Uterus (tissue), 4 donors: ENCODE measurements around the gene IRGQ. TPM values are rescaled to one million over a fixed set of nuclear protein-coding genes. Genes with fewer than 3 reads are reported as not detected.

ENCODE experiments used
- DNase-seq, 2 donors: peaks; one replicate each; pipeline ENCODE4 v3.0.0-alpha.2; 2019 to 2020
- H3K27ac ChIP-seq, 2 donors: fragments of 200-600 bp; sonication (generic); 1 replicate in 1 of 2; 2 replicates in 1 of 2; pipeline ENCODE4 v1.5.1; 2016 to 2018
- H3K27me3 ChIP-seq, 2 donors: fragments of 200-600 bp; sonication (generic); one replicate each; pipeline ENCODE4 v1.5.1; 2018 to 2019; ENCODE audit warnings: control low read depth in 1 of 2
- H3K36me3 ChIP-seq, 2 donors: fragments of 200-600 bp; sonication (generic); one replicate each; pipeline ENCODE4 v1.5.1; 2019; ENCODE audit warnings: control low read depth in 1 of 2
- H3K4me1 ChIP-seq, 2 donors: fragments of 200-600 bp; sonication (generic); one replicate each; pipeline ENCODE4 v1.5.1; 2018 to 2019; ENCODE audit warnings: control low read depth in 1 of 2
- H3K4me3 ChIP-seq, 2 donors: fragments of 200-600 bp; sonication (generic); 1 replicate in 1 of 2; 2 replicates in 1 of 2; pipeline ENCODE4 v1.5.1; 2018 to 2019; ENCODE audit warnings: mild to moderate bottlenecking in 1 of 2
- H3K9me3 ChIP-seq, 2 donors: fragments of 200-600 bp; sonication (generic); one replicate each; pipeline ENCODE4 v1.5.1; 2019; ENCODE audit warnings: control low read depth in 1 of 2
- POLR2A ChIP-seq, 2 donors: fragments of 450-650 bp; IDR thresholded peaks; one replicate each; pipeline ENCODE4 v1.6.1; 2016; ENCODE audit warnings: antibody characterized with exemption in 2 of 2, mild to moderate bottlenecking in 1 of 2, moderate library complexity in 1 of 2
- intact Hi-C: fragments of 100-400 bp; cut with DNase I; formaldehyde crosslinking; loops from one replicate; pipeline ENCODE4 v1.15.1; 2023; ENCODE audit warnings: low total_unique reads
- total RNA-seq, 4 donors: library from RNA; depleted of rRNA in 3 of 4; stranded (reverse); fragments of >200 nt in 3 of 4; gene quantifications; one replicate each; pipeline versions ENCODE4 v1.1.0 to v1.2.4, GENCODE V29; 2014 to 2023
- TF ChIP-seq, protein P1 (sequence below), 4 experiments: fragments of 200-600 bp in 2 of 4; fragments of 450-650 bp in 2 of 4; sonication (generic) in 2 of 4; IDR thresholded peaks; one replicate each; pipeline ENCODE4 v1.5.1; 2016 to 2019; ENCODE audit warnings: antibody characterized with exemption in 4 of 4, mild to moderate bottlenecking in 2 of 4, moderate library complexity in 1 of 4
- donor health status: DM: yes; HTN: yes; CAD: no.

IRGQ gene
- total RNA-seq, 4 donors from 2014 or later: 4.1 to 31.0 (median 17.2) TPM

DNA sequence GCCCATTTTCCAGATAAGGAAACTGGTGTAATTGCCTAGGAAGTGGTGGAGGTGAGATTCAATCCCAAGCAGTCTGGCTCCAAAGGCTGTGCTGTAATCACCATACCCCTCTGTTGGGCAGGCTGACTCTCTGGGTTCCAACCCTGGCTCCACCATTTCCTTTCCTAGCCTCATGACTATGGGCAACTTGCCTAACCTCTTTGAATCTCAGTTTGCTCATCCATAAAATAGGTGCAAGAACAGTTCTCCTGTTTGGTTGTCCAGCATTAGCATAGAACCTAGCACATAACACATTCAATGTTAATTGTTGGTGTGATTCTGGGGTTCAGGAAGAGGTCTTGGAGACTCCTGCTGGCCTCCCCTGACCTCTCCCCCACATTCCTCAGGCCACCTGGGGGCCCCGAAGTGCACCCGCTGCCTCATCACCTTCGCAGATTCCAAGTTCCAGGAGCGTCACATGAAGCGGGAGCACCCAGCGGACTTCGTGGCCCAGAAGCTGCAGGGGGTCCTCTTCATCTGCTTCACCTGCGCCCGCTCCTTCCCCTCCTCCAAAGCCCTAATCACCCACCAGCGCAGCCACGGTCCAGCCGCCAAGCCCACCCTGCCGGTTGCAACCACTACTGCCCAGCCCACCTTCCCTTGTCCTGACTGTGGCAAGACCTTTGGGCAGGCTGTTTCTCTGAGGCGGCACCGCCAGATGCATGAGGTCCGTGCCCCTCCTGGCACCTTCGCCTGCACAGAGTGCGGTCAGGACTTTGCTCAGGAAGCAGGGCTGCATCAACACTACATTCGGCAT lies 2.7 kb upstream of the IRGQ start:
- Histone ChIP-seq H3K9me3 (no peaks in the 10 kb centered on the region), H3K4me1 (peaks cover 5 to 20% of the 10 kb centered on the region in 2 donors), H3K27me3 (no peaks in the 10 kb centered on the region), H3K36me3 (no peaks in the 10 kb centered on the region), H3K4me3 (no peak overlapping the region), H3K27ac (no peak overlapping the region)
- intact Hi-C loops: no loop called here
- no peak for DNase-seq
- TF ChIP-seq, protein P1, sequence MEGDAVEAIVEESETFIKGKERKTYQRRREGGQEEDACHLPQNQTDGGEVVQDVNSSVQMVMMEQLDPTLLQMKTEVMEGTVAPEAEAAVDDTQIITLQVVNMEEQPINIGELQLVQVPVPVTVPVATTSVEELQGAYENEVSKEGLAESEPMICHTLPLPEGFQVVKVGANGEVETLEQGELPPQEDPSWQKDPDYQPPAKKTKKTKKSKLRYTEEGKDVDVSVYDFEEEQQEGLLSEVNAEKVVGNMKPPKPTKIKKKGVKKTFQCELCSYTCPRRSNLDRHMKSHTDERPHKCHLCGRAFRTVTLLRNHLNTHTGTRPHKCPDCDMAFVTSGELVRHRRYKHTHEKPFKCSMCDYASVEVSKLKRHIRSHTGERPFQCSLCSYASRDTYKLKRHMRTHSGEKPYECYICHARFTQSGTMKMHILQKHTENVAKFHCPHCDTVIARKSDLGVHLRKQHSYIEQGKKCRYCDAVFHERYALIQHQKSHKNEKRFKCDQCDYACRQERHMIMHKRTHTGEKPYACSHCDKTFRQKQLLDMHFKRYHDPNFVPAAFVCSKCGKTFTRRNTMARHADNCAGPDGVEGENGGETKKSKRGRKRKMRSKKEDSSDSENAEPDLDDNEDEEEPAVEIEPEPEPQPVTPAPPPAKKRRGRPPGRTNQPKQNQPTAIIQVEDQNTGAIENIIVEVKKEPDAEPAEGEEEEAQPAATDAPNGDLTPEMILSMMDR (IDR thresholded peaks at IDR 0.05): no peak
- no peak for TF ChIP-seq POLR2A (IDR thresholded peaks at IDR 0.05)

GRCh38 chr19:43597876-43598275 lies 1.9 kb upstream of the IRGQ start:
- no peak for TF ChIP-seq POLR2A (IDR thresholded peaks at IDR 0.05)
- TF ChIP-seq, protein P1 (IDR thresholded peaks at IDR 0.05): no peak
- H3K36me3 ChIP-seq: no peaks in the 10 kb centered on the region
- no peak overlapping the region for H3K27ac ChIP-seq

DNA sequence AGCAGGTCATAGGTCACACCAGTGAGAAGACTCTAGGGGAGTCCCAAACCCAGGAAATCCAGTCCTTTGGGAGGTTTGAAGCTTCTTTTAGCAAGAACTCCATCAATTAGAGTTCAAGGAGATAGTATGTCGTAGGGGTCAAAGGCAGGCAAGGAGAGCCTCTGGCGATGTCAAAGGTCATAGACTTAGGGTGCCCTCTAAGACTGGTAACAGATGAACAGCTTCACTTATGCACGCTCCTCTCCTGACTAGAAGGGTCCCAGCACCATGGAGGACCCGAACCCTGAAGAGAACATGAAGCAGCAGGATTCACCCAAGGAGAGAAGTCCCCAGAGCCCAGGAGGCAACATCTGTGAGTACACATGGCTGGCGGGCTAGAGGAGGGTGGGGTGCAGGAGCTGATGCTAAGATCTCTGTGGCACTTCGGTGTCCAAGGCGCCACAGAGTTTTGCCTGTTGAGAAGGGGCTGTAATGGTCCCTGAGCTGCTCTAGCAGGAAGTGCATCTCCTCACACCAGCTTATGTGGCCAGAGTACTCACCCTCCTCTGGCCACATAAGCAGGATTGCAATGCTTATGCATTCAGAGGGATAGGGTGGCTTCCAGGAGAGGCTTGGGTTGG lies 1.0 kb upstream of the IRGQ start:
- no peak for DNase-seq
- Histone ChIP-seq H3K9me3 (no peaks in the 10 kb centered on the region), H3K27ac (peak overlapping the region; percentile 96 to 97), H3K4me1 (peaks cover 5 to 20% of the 10 kb centered on the region in 2 donors), H3K4me3 (peak overlapping the region; percentile 55 to 59), H3K27me3 (no peaks in the 10 kb centered on the region), H3K36me3 (no peaks in the 10 kb centered on the region)
- intact Hi-C loops: no loop called here
- no peak for TF ChIP-seq POLR2A (IDR thresholded peaks at IDR 0.05)
- TF ChIP-seq, protein P1 (IDR thresholded peaks at IDR 0.05): no peak

More at GRCh38 chr19:43597876-43598275, 1.9 kb upstream of the IRGQ start:
- Histone ChIP-seq H3K4me1 (peaks cover 5 to 20% of the 10 kb centered on the region in 2 donors), H3K9me3 (no peaks in the 10 kb centered on the region), H3K4me3 (no peak overlapping the region), H3K27me3 (no peaks in the 10 kb centered on the region)
- intact Hi-C loops: no loop called here
- DNase-seq: no peak

DNA sequence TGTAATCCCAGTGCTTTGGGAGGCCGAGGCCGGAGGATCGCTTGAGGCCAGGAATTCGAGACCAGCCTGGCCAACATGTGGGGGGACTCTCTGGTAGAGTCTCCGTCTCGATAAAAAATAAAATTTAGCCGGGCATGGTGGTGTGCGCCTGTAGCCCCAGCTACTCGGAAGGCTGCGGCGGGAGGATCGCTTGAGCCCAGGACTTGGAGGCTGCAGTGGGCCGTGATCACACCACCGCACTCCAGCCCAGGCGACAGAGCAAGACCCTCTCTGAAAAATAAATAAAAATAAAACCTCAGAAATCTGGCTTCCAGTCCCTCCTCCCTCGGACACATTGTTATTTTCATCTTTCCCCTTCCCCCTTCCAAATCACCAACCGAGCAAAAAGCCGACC lies 332 bp downstream of the IRGQ start:
- H3K4me3 ChIP-seq: peak overlapping the region; percentile 59 to 64

More for the DNA sequence above, 332 bp downstream of the IRGQ start:
- TF ChIP-seq, protein P1 (IDR thresholded peaks at IDR 0.05): no peak
- no peak for TF ChIP-seq POLR2A (IDR thresholded peaks at IDR 0.05)
- intact Hi-C loops: no loop called here
- H3K9me3 ChIP-seq: no peaks in the 10 kb centered on the region
- H3K4me1 ChIP-seq: peaks cover 5 to 20% of the 10 kb centered on the region in 2 donors
- DNase-seq: no peak
- H3K36me3 ChIP-seq: no peaks in the 10 kb centered on the region
- no peaks in the 10 kb centered on the region for H3K27me3 ChIP-seq
- H3K27ac ChIP-seq: peak overlapping the region; percentile 87 to 97
